NCI-H345 treated with DMSO at 0.1 percent for 48 hours (cell line): Measurements from ENCODE around the gene APBA2.
"Not testable (repeated sequence)": the region's sequence is repeated elsewhere in the genome, so short reads cannot be mapped to it uniquely, and the experiment has no call there.

Experiments
- DNase-seq: peaks from one replicate; lab custom pipeline; 2025; ENCODE audit not compliant: unreplicated experiment; lab: John Stamatoyannopoulos, UW

APBA2 gene

GRCh38 chr15:29100486-29101000 lies 214.8 kb downstream of the APBA2 start:
- no peak for DNase-seq

GRCh38 chr15:29101491-29101890 lies 215.7 kb downstream of the APBA2 start:
- DNase-seq, result no peak

GRCh38 chr15:29102173-29102794 lies 216.5 kb downstream of the APBA2 start:
- not testable (repeated sequence) for DNase-seq

- DNase-seq, result no peak
Measured at GRCh38 chr15:29102911-29103823, 217.4 kb downstream of the APBA2 start.

- no peak for DNase-seq
Measured at GRCh38 chr15:29103824-29104565, 218.2 kb downstream of the APBA2 start.

- no peak for DNase-seq
Measured at GRCh38 chr15:29104566-29104880, 218.7 kb downstream of the APBA2 start.

GRCh38 chr15:29105151-29105854 lies 219.5 kb downstream of the APBA2 start:
- no peak for DNase-seq

GRCh38 chr15:29106116-29106515 lies 220.3 kb downstream of the APBA2 start:
- no peak for DNase-seq

GRCh38 chr15:29106551-29107290 lies 220.9 kb downstream of the APBA2 start:
- no peak for DNase-seq

- DNase-seq, result no peak
Measured at GRCh38 chr15:29107291-29107890, 221.6 kb downstream of the APBA2 start.

GRCh38 chr15:29107971-29108645 lies 222.3 kb downstream of the APBA2 start:
- DNase-seq, result no peak

GRCh38 chr15:29109762-29110161 lies 224.0 kb downstream of the APBA2 start:
- no peak for DNase-seq

- DNase-seq, result no peak
Measured at GRCh38 chr15:29110176-29110575, 224.4 kb downstream of the APBA2 start.

GRCh38 chr15:29110733-29111132 lies 225.0 kb downstream of the APBA2 start:
- no peak for DNase-seq

GRCh38 chr15:29111705-29112281 lies 226.0 kb downstream of the APBA2 start:
- no peak for DNase-seq

- DNase-seq, result no peak
Measured at GRCh38 chr15:29113336-29114220, 227.8 kb downstream of the APBA2 start.

- no peak for DNase-seq
Measured at GRCh38 chr15:29114221-29115092, 228.7 kb downstream of the APBA2 start.
